Esophagus muscularis mucosa (tissue), 4 donors: ENCODE results near the gene SPDL1.

Experiments
- CTCF ChIP-seq, 3 experiments: fragments of 200-600 bp in 2 of 3; fragments of 450-650 bp in 1 of 3; sonication (generic) in 2 of 3; IDR thresholded peaks; one replicate each; pipeline ENCODE4 v1.5.1; 2017 to 2019; ENCODE audit warnings: antibody characterized with exemption in 3 of 3, mild to moderate bottlenecking in 2 of 3, moderate library complexity in 1 of 3
- EP300 ChIP-seq: sonication (generic); formaldehyde crosslinking; IDR thresholded peaks from one replicate; pipeline ENCODE4 v1.6.1; 2017; ENCODE audit warnings: antibody characterized with exemption
- POLR2A ChIP-seq: fragments of 450-650 bp; IDR thresholded peaks from one replicate; pipeline ENCODE4 v1.6.1; 2017; ENCODE audit warnings: antibody characterized with exemption, moderate library complexity, mild to moderate bottlenecking, low read depth
- POLR2AphosphoS5 ChIP-seq, 2 donors: sonication (generic); formaldehyde crosslinking; IDR thresholded peaks; one replicate each; pipeline ENCODE4 v1.6.1; 2017; ENCODE audit warnings: antibody characterized with exemption in 2 of 2

- TF ChIP-seq POLR2AphosphoS5 (IDR thresholded peaks at IDR 0.05) (no peak), CTCF (IDR thresholded peaks at IDR 0.05) (no peak), POLR2A (no peak), EP300 (no peak)
Measured at GRCh38 chr5:169580964-169581363, 2.6 kb upstream of the SPDL1 start.
